GM12874 (cell line): ENCODE data around the gene DUSP19.

Experiments used
- TF ChIP-seq, protein P1 (sequence below): IDR thresholded peaks from 2 replicates; pipeline ENCODE4 v1.5.1; 2011; ENCODE audit warnings: low read depth, mild to moderate bottlenecking, control low read depth, low read length, moderate library complexity; ENCODE audit not compliant: insufficient read depth

DUSP19 gene

DNA sequence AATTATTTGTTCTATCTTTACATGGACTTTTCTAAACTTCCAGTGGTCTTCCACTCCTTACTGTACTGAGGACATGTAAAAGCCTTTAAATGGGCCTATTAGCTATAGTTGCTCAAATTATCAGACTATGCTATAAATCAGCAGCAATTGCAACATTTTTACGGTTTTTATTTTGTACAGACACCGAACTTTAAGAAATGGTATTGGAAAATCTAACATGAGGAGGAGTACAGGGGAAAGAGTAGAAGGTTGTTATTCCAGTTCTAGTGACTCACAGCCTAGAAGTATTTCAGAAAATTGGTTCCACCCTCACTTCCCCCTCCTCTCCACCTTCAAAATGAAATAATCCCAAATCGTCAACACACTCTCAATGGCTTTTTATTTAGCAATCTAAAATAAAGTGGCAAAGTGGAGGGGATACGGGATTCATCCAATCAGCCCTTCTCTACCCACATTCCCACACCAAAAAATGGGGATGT lies 41.4 kb upstream of the DUSP19 start:
- TF ChIP-seq, protein P1, sequence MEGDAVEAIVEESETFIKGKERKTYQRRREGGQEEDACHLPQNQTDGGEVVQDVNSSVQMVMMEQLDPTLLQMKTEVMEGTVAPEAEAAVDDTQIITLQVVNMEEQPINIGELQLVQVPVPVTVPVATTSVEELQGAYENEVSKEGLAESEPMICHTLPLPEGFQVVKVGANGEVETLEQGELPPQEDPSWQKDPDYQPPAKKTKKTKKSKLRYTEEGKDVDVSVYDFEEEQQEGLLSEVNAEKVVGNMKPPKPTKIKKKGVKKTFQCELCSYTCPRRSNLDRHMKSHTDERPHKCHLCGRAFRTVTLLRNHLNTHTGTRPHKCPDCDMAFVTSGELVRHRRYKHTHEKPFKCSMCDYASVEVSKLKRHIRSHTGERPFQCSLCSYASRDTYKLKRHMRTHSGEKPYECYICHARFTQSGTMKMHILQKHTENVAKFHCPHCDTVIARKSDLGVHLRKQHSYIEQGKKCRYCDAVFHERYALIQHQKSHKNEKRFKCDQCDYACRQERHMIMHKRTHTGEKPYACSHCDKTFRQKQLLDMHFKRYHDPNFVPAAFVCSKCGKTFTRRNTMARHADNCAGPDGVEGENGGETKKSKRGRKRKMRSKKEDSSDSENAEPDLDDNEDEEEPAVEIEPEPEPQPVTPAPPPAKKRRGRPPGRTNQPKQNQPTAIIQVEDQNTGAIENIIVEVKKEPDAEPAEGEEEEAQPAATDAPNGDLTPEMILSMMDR = no peak

DNA sequence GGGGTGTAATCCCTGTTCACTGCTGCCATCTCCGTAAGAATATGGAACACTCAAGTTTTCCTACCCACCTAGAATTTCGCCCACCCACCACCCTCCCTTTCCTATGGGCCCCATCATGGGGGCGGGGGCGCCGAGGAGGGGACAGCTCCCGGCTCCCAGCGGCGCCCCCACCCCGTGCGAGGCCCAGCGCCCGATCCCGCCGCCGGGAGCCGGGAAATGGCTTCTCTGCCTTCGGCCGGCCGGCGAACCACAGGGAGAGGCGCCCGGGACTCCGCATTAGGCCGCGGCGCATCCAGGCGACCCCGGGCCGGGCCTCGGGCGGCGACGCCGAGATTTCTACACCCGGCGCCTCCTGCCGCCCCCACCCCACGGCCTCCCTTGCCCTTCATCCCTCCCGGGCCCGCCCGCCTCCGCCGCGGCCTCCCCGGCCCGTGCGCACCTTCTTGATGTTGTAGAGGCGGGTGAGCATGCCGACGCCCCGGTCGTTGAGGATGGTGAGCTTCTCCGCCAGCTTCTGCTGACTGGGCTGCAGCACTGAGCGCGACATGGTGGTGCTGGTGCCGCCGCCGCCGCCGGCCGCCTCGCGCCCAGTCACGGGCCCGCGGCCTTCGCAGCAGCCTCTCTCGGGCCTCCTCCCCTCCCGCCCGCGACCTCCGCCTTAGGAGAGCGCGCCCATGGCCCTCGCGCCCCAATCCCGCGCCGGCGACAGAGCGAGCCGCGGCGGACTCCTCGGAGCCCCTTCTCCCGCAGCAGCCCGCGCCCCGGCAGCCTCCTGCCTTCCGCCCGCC lies 40.8 kb upstream of the DUSP19 start:
- TF ChIP-seq, protein P1 = no peak

DNA sequence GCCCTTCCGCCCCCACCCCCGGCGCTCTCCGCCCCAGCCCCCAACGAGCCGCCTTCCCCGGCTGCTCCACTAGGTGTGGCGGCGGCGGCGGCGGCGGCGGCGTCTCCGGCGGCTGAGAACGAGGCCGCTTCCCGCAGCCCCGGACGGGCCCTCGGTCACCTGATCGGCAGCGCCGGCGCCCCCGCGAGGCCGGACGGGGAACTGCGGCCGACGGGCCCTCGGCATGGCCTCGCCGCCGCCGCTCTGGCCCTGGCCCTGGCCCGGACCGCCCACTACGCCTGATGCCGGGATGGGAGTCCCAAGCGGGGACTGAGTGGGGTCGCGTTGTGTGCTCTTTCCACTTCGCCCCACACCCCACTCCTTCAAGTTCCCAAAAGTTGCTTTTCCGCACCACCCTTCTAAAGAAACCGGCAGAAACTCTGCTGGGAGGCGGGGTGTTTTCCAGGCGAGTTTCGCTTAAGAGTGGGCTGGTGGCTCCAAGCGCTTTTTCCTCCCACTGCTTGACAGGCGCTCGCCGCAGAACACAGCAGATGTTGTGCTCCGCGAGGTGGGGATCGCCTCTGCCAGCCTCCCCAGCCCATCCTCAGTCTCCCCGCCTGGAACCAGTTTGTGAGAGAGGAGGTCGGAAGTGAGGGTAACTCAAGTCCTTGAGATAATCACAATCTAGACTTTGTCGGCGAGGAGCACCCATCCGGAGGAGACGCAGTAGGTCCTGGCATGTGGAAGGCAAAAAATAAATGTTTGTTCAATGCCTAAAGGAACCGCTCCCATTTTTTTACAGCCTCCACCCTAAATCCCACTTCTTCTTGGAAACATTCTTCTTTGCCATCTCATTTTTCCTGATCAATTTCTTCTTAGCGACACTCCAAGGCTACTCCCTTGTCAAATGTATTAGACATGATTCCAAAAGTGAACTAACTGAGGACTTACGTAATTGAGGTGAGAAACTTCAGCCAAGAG lies 39.9 kb upstream of the DUSP19 start, which contains the start of gene NCKAP1:
Gene NCKAP1 (minus strand): TSS at position 117 of the 960 bp plus-strand sequence. CDS start 358 bp downstream, outside the sequence.
- TF ChIP-seq, protein P1 = peak; percentile 87

DNA sequence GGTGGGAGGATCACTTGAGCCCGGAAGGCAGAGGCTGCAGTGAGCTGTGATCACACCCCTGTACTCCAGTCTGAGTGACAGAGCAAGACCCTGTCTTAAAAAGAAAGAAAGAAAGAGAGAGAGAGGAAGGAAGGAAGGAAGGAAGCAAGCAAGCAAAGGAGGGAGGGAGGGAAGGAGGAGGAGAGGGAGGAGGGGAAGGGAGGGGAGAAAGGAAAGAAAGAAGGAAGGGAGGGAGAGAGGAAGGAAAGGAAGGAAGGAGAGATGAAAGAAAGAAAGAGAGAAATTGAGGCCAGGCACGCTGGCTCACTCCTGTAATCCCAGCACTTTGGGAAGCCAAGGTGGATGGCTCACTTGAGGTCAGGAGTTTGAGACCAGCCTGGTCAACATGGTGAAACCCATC lies 37.9 kb upstream of the DUSP19 start:
- TF ChIP-seq, protein P1 = no peak

DNA sequence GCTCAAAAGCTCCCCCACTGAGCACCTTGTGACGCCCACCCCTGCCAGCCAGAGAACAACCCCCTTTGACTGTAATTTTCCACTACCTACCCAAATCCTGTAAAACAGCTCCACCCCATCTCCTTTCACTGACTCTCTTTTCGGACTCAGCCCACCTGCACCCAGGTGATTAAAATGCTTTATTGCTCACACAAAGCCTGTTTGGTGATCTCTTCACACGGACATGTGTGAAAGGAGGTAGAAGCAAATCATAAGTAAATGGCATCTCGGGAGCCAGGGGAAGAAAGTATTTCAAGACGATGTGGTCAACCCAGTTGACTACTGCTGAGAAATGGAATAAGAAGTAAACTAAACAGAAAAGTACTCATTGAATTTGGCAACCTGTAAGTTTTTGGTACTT lies 29.1 kb upstream of the DUSP19 start:
- TF ChIP-seq, protein P1 = no peak

DNA sequence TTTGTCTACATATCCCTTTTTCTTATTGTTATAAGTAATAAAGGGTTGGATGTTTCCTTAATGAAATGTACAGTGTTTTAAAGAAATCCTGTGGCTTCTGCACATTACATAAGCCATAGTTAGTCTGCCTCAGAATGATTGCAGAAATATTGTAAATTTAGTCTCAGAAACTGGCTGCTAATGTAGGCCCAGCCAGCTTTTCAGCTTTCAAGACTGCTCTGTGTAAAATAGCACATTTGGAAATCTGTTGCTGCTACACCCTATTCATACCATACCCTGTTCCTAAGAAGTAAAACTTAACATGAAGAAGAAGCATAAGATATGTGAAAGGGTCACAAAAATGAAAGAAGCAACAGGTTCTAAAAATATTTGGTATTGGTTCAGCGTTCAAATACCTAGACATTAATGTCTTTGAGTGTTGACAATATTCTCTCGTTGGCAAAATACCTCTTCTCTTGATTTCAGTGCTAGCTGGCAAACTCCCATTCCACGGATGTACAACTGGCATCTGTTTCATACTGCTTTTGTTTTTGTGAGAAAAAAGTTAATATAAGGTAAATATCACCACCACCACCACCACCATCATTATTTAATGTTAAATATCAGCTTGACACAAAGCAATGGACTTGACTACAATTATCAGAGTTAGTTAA lies 21.1 kb upstream of the DUSP19 start:
- TF ChIP-seq, protein P1 = no peak
